Brain microvascular endothelial cell (primary cell): ENCODE measurements around the gene CREB3L2.
"Not testable (repeated sequence)": the region's sequence is repeated elsewhere in the genome, so short reads cannot be mapped to it uniquely, and the experiment has no call there.

ENCODE experiments used
- DNase-seq: peaks from one replicate; pipeline ENCODE4 v3.0.0-alpha.2; 2020
- H3K27ac ChIP-seq: fragments of 250-450 bp; sonication (Bioruptor Pico); 2 replicates; pipeline ENCODE4 v1.5.1; 2020; ENCODE audit warnings: mild to moderate bottlenecking, moderate library complexity
- H3K27me3 ChIP-seq: fragments of 250-450 bp; sonication (Bioruptor Pico); replicated peaks from 2 replicates; pipeline ENCODE4 v1.5.1; 2020; ENCODE audit warnings: mild to moderate bottlenecking
- H3K36me3 ChIP-seq: fragments of 250-450 bp; sonication (Bioruptor Pico); replicated peaks from 2 replicates; pipeline ENCODE4 v1.5.1; 2020; ENCODE audit warnings: mild to moderate bottlenecking
- H3K4me3 ChIP-seq: 2 replicates; pipeline ENCODE4 v1.5.1; 2011; ENCODE audit warnings: low read depth, mild to moderate bottlenecking, control low read depth, low read length, moderate library complexity
- CTCF ChIP-seq: IDR thresholded peaks from 2 replicates; pipeline ENCODE4 v1.5.1; 2011; ENCODE audit warnings: low read depth, mild to moderate bottlenecking, moderate library complexity, low read length, control low read depth, inconsistent platforms; ENCODE audit errors: missing control alignments
- in situ Hi-C: cut with HindIII; loops from 2 replicates; pipeline ENCODE4 v1.10.0; 2017; ENCODE audit warnings: low sequenced_read_pairs, low pct_ligation_motif_present

CREB3L2 gene

GRCh38 chr7:138001529-138002095 is at the start of gene CREB3L2:
Gene CREB3L2, minus strand, starts transcription at chr7:138002086. Its CDS starts 381 bp downstream, at chr7:138001705.
- H3K27me3 ChIP-seq: no peaks in the 10 kb centered on the region
- peak within 1 kb of the TSS; percentile 100 for H3K4me3 ChIP-seq
- no peak for TF ChIP-seq CTCF
- in situ Hi-C loops: loop anchor here (25.0 kb wide), 1 partner anchor 389 kb away; no protein-coding TSS in a partner anchor
- H3K27ac ChIP-seq: peak within 1 kb of the TSS; percentile 99
- DNase-seq: peak; percentile 64
- peaks cover 24% of the 10 kb centered on the region for H3K36me3 ChIP-seq

GRCh38 chr7:138049505-138050116 is 47.7 kb upstream of the CREB3L2 start:
- in situ Hi-C loops: no loop called here

GRCh38 chr7:138047907-138048306 is 46.0 kb upstream of the CREB3L2 start:
- Histone ChIP-seq H3K27ac (no peak overlapping the region), H3K36me3 (no peaks in the 10 kb centered on the region), H3K4me3 (no peak overlapping the region), H3K27me3 (no peaks in the 10 kb centered on the region)
- DNase-seq: no peak
- no peak for TF ChIP-seq CTCF
- in situ Hi-C loops: no loop called here

More at GRCh38 chr7:138049505-138050116, 47.7 kb upstream of the CREB3L2 start:
- Histone ChIP-seq H3K4me3 (no peak overlapping the region), H3K27ac (no peak overlapping the region), H3K27me3 (no peaks in the 10 kb centered on the region), H3K36me3 (no peaks in the 10 kb centered on the region)
- DNase-seq: no peak
- TF ChIP-seq CTCF: no peak

GRCh38 chr7:138044897-138045296 is 43.0 kb upstream of the CREB3L2 start:
- no peak for TF ChIP-seq CTCF
- in situ Hi-C loops: no loop called here
- Histone ChIP-seq H3K36me3 (no peaks in the 10 kb centered on the region), H3K27ac (no peak overlapping the region), H3K4me3 (no peak overlapping the region), H3K27me3 (no peaks in the 10 kb centered on the region)
- DNase-seq: no peak

- H3K27ac ChIP-seq, DNase-seq, H3K4me3 ChIP-seq, H3K36me3 ChIP-seq, H3K27me3 ChIP-seq, in situ Hi-C loops: not testable (repeated sequence)
Measured at GRCh38 chr7:138040063-138040462, 38.2 kb upstream of the CREB3L2 start.

GRCh38 chr7:138036135-138036534 is 34.2 kb upstream of the CREB3L2 start:
- no peak for TF ChIP-seq CTCF

More at GRCh38 chr7:138036135-138036534, 34.2 kb upstream of the CREB3L2 start:
- Histone ChIP-seq H3K4me3 (no peak overlapping the region), H3K27ac (no peak overlapping the region), H3K36me3 (no peaks in the 10 kb centered on the region), H3K27me3 (no peaks in the 10 kb centered on the region)
- no peak for DNase-seq
- in situ Hi-C loops: no loop called here
